HG03066 (cell line): Measurements from ENCODE around the gene PDE6C.
A peak's percentile ranks its signal among the peaks of the same experiment; 100 is the strongest.

ENCODE experiments used
- ATAC-seq: cut with Tn5 transposase; IDR thresholded peaks from one replicate; pipeline ENCODE4 v1.9.1; 2021; ENCODE audit warnings: low read depth; ENCODE audit not compliant: unreplicated experiment

Gene PDE6C

GRCh38 chr10:93697207-93697606 lies 84.9 kb downstream of the PDE6C start:
- no peak for ATAC-seq

- ATAC-seq: peak; percentile 17
These were observed 89.5 kb downstream of the PDE6C start for GRCh38 chr10:93701866-93702209.

DNA sequence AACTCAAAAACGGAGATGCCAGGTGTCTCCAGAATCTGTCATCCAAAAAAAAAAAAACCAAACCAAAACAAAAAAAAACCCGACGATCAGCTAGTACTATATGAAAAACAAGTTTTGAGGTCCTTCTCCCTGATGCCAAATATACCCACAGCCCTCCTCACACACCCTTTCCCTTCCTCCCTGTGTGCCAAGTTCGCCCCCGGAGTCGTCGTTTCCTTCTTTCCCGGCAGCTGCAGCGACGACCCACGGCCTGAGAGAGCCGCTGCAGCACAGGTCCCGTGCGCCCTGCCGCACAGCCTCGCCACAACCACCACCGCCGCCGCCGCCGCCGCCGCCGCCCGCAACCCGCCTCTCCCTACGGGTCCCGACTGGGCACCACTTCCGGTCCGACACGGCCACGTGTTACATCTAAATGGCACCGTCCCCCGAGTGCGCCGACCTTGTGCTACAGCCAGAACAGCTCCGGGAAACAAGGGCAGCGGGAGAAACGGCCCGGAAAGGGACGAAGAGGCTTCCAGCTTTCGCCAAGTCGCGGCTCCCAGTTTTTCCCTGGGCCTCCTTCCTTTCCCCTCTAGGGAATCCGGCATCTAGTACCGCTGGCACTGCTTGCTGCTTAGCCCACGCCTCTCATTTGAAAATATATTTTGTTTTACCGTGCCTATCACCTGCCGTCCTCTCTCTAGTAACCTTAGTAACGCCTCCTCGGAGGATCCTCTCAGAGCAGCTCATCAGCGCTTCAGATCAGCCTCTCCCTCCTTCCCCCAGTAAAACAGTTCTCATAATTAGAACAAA lies 90.1 kb downstream of the PDE6C start, which contains the start of gene FRA10AC1:
Gene FRA10AC1 (minus strand): TSS at position 383 of the 792 bp plus-strand sequence. CDS start 2,486 bp downstream, outside the sequence.
- ATAC-seq: peak; percentile 83

- peak; percentile 12 for ATAC-seq
These were observed 90.7 kb downstream of the PDE6C start for GRCh38 chr10:93703066-93703465.

- no peak for ATAC-seq
These were observed 91.5 kb downstream of the PDE6C start for GRCh38 chr10:93703841-93704240.

DNA sequence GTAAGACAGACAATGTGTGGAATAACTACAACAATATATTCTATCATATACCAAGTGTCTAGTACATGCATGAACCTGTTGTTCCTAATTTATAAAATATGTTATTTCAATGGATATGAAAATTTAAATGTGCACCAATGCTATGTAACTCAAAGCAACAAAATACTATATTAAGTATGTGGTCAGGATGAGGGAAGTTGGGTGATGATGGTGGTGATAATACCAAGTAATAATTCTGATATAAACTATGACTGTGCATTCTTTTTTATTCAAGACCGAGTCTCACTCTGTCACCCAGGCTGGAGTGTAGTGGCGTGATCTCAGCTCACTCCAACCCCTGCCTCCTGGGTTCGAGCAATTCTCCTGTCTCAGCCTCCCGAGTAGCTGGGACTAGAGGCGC lies 92.1 kb downstream of the PDE6C start:
- ATAC-seq: no peak

- no peak for ATAC-seq
These were observed 95.3 kb downstream of the PDE6C start for GRCh38 chr10:93707623-93708022.

- ATAC-seq: no peak
These were observed 98.1 kb downstream of the PDE6C start for GRCh38 chr10:93710333-93710909.

- no peak for ATAC-seq
These were observed 99.6 kb downstream of the PDE6C start for GRCh38 chr10:93711891-93712290.

DNA sequence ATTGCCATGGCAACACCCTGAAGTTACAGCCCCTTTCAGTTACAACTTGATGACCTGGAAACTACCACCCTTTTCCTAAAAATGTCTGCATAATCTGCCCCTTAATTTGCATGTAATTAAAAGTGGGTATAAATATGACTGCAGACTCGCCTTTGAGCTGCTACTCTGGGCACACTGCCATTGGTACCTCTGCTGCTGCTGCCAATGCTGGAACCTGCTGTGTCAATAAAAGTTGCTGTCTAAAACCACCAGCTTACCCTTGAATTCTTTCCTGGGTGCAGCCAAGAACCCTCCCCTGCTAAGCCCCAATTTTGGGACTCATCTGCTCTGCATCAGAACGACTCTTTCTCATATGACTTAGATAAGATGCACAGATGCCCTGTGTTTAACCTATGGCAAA lies 100.3 kb downstream of the PDE6C start:
- no peak for ATAC-seq

GRCh38 chr10:93715345-93715744 lies 103.0 kb downstream of the PDE6C start:
- peak; percentile 71 for ATAC-seq
